T-cell (primary cell): Measurements from ENCODE around the gene OR51B2. TPM values are rescaled to one million over a fixed set of nuclear protein-coding genes. Genes with fewer than 3 reads are reported as not detected.

Source experiments
- ATAC-seq, 4 experiments: fragments of 200-7000 bp in 3 of 4; fragments of 150-1000 bp in 1 of 4; cut with Tn5 transposase; replicated peaks in 1 of 4; 1 replicate in 3 of 4; 2 replicates in 1 of 4; pipeline ENCODE4 v1.10.0; 2021; ENCODE audit warnings: moderate library complexity in 3 of 4, mild to moderate bottlenecking in 2 of 4, moderate number of reproducible peaks in 1 of 4
- CTCF ChIA-PET, 2 donors: fragments of 300-600 bp; sonication (Branson Sonifier 250); formaldehyde crosslinking; loops; one replicate each; lab custom pipeline; 2022; ENCODE audit warnings: antibody characterized with exemption in 2 of 2; lab: Charles Lee
- POLR2A ChIA-PET, 2 donors: fragments of 300-600 bp; sonication (Branson Sonifier 250); formaldehyde crosslinking; loops; one replicate each; lab custom pipeline; 2022; ENCODE audit warnings: antibody characterized with exemption in 2 of 2; lab: Charles Lee
- DNase-seq, 35 experiments: peaks; one replicate each; pipeline versions ENCODE4 v3.0.0 to v3.0.0-alpha.2; 2013 to 2023
- H3K27ac ChIP-seq: one replicate; pipeline ENCODE4 v1.5.1; 2013; ENCODE audit warnings: low read length
- H3K27me3 ChIP-seq, 2 experiments: replicated peaks in 1 of 2; 1 replicate in 1 of 2; 2 replicates in 1 of 2; pipeline versions ENCODE4 v1.6.1 to v1.7.0; 2013; ENCODE audit warnings: low read length in 1 of 2, mixed read lengths in 1 of 2; ENCODE audit not compliant: control insufficient read depth in 2 of 2, insufficient read depth in 2 of 2; ENCODE audit errors: extremely low read depth in 1 of 2
- H3K36me3 ChIP-seq, 2 donors: 1 replicate in 1 of 2; 2 replicates in 1 of 2; pipeline versions ENCODE4 v1.6.1 to v1.7.0; 2013; ENCODE audit warnings: low read length in 1 of 2; ENCODE audit not compliant: control insufficient read depth in 2 of 2, insufficient read depth in 1 of 2; ENCODE audit errors: extremely low read depth in 1 of 2
- H3K4me1 ChIP-seq, 2 experiments: 1 replicate in 1 of 2; 2 replicates in 1 of 2; pipeline versions ENCODE4 v1.6.1 to v1.7.0; 2013; ENCODE audit warnings: low read length in 2 of 2, mixed read lengths in 1 of 2; ENCODE audit not compliant: insufficient read depth in 2 of 2, control insufficient read depth in 1 of 2; ENCODE audit errors: extremely low read depth in 1 of 2
- H3K4me3 ChIP-seq, 2 donors: 1 replicate in 1 of 2; 2 replicates in 1 of 2; pipeline versions ENCODE4 v1.5.1 to v1.7.0; 2013; ENCODE audit warnings: mild to moderate bottlenecking in 2 of 2, low read length in 1 of 2, moderate library complexity in 1 of 2; ENCODE audit not compliant: control insufficient read depth in 1 of 2; ENCODE audit errors: extremely low read depth in 1 of 2
- H3K9me3 ChIP-seq: 2 replicates; pipeline ENCODE4 v1.7.0; 2013
- H3K27ac Mint-ChIP-seq, 2 donors: one replicate each; pipeline ENCODE4 v1.8.0; 2020 to 2021; ENCODE audit warnings: mild to moderate bottlenecking in 2 of 2, mixed read lengths in 2 of 2
- H3K27me3 Mint-ChIP-seq, 2 donors: one replicate each; pipeline ENCODE4 v1.8.0; 2021 to 2022; ENCODE audit warnings: mixed read lengths in 2 of 2
- H3K36me3 Mint-ChIP-seq: one replicate; pipeline ENCODE4 v1.8.0; 2021; ENCODE audit warnings: mixed read lengths
- H3K4me1 Mint-ChIP-seq, 3 donors: one replicate each; pipeline ENCODE4 v1.8.0; 2020 to 2022; ENCODE audit warnings: mixed read lengths in 3 of 3, mild to moderate bottlenecking in 1 of 3
- H3K4me3 Mint-ChIP-seq, 3 donors: one replicate each; pipeline ENCODE4 v1.8.0; 2020 to 2022; ENCODE audit warnings: mild to moderate bottlenecking in 3 of 3, mixed read lengths in 3 of 3, moderate library complexity in 3 of 3
- H3K9me3 Mint-ChIP-seq, 3 donors: one replicate each; pipeline ENCODE4 v1.8.0; 2020 to 2022; ENCODE audit warnings: mixed read lengths in 3 of 3
- WGBS: methylation state at CpG from one replicate; pipeline ENCODE4 v1.1.5; 2013; ENCODE audit warnings: missing lambda C conversion rate; ENCODE audit not compliant: insufficient coverage; 5-methylcytosine and 5-hydroxymethylcytosine counted together
- total RNA-seq, 35 experiments: library from RNA in 6 of 35; stranded (reverse) in 6 of 35; fragments of 120-200 nt in 1 of 35; gene quantifications; one replicate each; pipeline versions ENCODE4 v1.2.1 to v1.2.4 and lab custom pipeline; 2013 to 2026

OR51B2 gene
- total RNA-seq, 5 donors from 2014 or later (not counting 1 experiment from before 2014, with no cell fraction given), result not detected

DNA sequence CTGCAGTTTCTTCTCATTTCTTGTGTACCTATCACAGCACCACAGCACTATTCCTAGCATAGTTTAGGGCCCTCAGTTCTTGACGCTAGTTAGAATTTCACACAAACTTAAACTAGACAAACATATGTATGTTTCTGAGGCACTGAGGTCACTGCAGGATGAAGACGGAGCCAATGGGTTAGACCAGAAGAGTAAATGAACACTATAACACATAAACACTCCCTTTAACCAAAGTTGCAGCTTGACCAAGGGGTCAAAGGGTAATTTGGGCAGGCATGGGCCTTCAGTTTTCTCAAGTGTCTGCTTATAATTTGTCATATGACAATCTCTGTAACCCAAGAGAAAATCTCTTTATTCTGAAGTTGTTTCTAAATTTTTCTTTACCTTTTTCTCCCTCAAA, 41.5 kb downstream of the OR51B2 start:
- Mint-ChIP-seq H3K9me3 (no peaks in the 10 kb centered on the region), H3K36me3 (no peaks in the 10 kb centered on the region), H3K4me1 (no peaks in the 10 kb centered on the region), H3K27ac (no peak overlapping the region), H3K4me3 (no peak overlapping the region), H3K27me3 (peaks cover 1 to 4% of the 10 kb centered on the region in 2 donors)
- POLR2A ChIA-PET, result no interaction called here
- no peak for DNase-seq
- Histone ChIP-seq H3K4me3 (no peak overlapping the region), H3K36me3 (no peaks in the 10 kb centered on the region), H3K27me3 (no peaks in the 10 kb centered on the region), H3K4me1 (no peaks in the 10 kb centered on the region), H3K27ac (no peak overlapping the region), H3K9me3 (no peaks in the 10 kb centered on the region)
- no CpG with 5 or more reads among the region's 2 CpGs for WGBS
- no peak for ATAC-seq
- CTCF ChIA-PET, result interaction anchor here in 1 of 2 donors (0.5 kb wide), 1 partner anchor 50 kb away, joined by 3 read pairs; no protein-coding TSS in a partner anchor

- H3K9me3 Mint-ChIP-seq, result no peaks in the 10 kb centered on the region
- H3K4me3 ChIP-seq, result no peak overlapping the region
- H3K9me3 ChIP-seq, result no peaks in the 10 kb centered on the region
- ATAC-seq (no peak), DNase-seq (no peak)
- H3K4me3 Mint-ChIP-seq, result no peak overlapping the region
- CTCF ChIA-PET, result no interaction called here
- H3K4me1 Mint-ChIP-seq, result no peaks in the 10 kb centered on the region
- peaks cover 1 to 4% of the 10 kb centered on the region in 2 donors for H3K27me3 Mint-ChIP-seq
- H3K27me3 ChIP-seq, result no peaks in the 10 kb centered on the region
- H3K36me3 ChIP-seq, result no peaks in the 10 kb centered on the region
- H3K27ac Mint-ChIP-seq, result no peak overlapping the region
- H3K27ac ChIP-seq, result no peak overlapping the region
- no peaks in the 10 kb centered on the region for H3K36me3 Mint-ChIP-seq
- no peaks in the 10 kb centered on the region for H3K4me1 ChIP-seq
- POLR2A ChIA-PET, result no interaction called here
These were observed 42.5 kb downstream of the OR51B2 start for GRCh38 chr11:5281596-5281995.

DNA sequence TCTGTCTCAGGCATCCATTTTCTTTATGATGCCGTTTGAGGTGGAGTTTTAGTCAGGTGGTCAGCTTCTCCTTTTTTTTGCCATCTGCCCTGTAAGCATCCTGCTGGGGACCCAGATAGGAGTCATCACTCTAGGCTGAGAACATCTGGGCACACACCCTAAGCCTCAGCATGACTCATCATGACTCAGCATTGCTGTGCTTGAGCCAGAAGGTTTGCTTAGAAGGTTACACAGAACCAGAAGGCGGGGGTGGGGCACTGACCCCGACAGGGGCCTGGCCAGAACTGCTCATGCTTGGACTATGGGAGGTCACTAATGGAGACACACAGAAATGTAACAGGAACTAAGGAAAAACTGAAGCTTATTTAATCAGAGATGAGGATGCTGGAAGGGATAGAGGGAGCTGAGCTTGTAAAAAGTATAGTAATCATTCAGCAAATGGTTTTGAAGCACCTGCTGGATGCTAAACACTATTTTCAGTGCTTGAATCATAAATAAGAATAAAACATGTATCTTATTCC, 43.5 kb downstream of the OR51B2 start:
- Mint-ChIP-seq H3K9me3 (no peaks in the 10 kb centered on the region), H3K4me3 (no peak overlapping the region), H3K27ac (no peak overlapping the region), H3K4me1 (no peaks in the 10 kb centered on the region), H3K27me3 (peaks cover 1 to 4% of the 10 kb centered on the region in 2 donors), H3K36me3 (no peaks in the 10 kb centered on the region)
- H3K27ac ChIP-seq, result no peak overlapping the region
- no peaks in the 10 kb centered on the region for H3K4me1 ChIP-seq
- no peak for ATAC-seq
- peak in 2 of 35 experiments; percentile 6 to 58 for DNase-seq
- CTCF ChIA-PET, result no interaction called here
- H3K4me3 ChIP-seq, result no peak overlapping the region
- H3K27me3 ChIP-seq, result no peaks in the 10 kb centered on the region
- no peaks in the 10 kb centered on the region for H3K36me3 ChIP-seq
- WGBS, result 33% methylated on average over 2 of the region's 3 CpGs
- H3K9me3 ChIP-seq, result no peaks in the 10 kb centered on the region
- POLR2A ChIA-PET, result no interaction called here

- no peak for DNase-seq
- Mint-ChIP-seq H3K4me3 (no peak overlapping the region), H3K36me3 (no peaks in the 10 kb centered on the region), H3K4me1 (no peaks in the 10 kb centered on the region), H3K27me3 (peaks cover 0 to 4% of the 10 kb centered on the region in 2 donors), H3K9me3 (no peaks in the 10 kb centered on the region), H3K27ac (no peak overlapping the region)
- Histone ChIP-seq H3K27ac (no peak overlapping the region), H3K4me3 (no peak overlapping the region), H3K27me3 (no peaks in the 10 kb centered on the region), H3K4me1 (no peaks in the 10 kb centered on the region), H3K9me3 (no peaks in the 10 kb centered on the region), H3K36me3 (no peaks in the 10 kb centered on the region)
- POLR2A ChIA-PET, result no interaction called here
- no peak for ATAC-seq
- 79% methylated on average over 3 of the region's 4 CpGs for WGBS
- CTCF ChIA-PET, result no interaction called here
These were observed 44.5 kb downstream of the OR51B2 start for GRCh38 chr11:5279471-5280090.

DNA sequence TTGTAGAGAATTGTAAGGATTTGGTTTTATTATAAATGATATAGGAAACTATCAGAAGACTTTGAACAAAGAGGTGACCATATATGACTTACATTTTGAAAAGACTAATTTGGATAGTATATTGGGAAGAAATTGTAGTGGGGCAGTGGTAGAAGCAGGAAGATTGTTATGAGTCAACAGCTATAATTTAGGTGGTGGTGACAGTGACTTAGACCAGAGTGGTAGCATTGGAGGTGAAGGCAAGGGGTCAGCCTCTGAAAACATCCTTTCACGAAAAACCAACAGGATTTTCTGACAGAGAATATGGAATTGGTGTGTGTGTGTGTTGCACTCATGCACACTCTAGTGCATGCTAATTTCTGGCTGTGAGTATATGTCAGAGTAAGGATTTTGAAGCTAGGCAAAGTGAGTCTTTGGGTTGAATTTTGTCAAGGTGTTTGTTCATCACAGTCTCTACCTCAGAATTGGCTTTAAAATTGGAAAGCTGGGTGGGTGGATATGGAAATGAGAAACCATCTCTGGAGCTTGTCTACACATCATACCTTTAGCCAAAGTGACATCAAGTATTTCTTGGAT, 46.2 kb downstream of the OR51B2 start:
- H3K4me3 ChIP-seq, result no peak overlapping the region
- no peaks in the 10 kb centered on the region for H3K4me1 ChIP-seq
- H3K4me3 Mint-ChIP-seq, result no peak overlapping the region
- no peaks in the 10 kb centered on the region for H3K27me3 ChIP-seq
- H3K27me3 Mint-ChIP-seq, result peaks cover 0 to 4% of the 10 kb centered on the region in 2 donors
- 75% methylated on average over 1 of the region's 1 CpG for WGBS
- no peak for ATAC-seq
- H3K4me1 Mint-ChIP-seq, result no peaks in the 10 kb centered on the region
- POLR2A ChIA-PET, result no interaction called here
- no peaks in the 10 kb centered on the region for H3K9me3 ChIP-seq
- H3K27ac ChIP-seq, result no peak overlapping the region
- H3K9me3 Mint-ChIP-seq, result no peaks in the 10 kb centered on the region
- CTCF ChIA-PET, result interaction anchor here in 1 of 2 donors (0.6 kb wide), 1 partner anchor 67 kb away, joined by 3 read pairs; no protein-coding TSS in a partner anchor
- H3K36me3 ChIP-seq, result no peaks in the 10 kb centered on the region
- H3K27ac Mint-ChIP-seq, result no peak overlapping the region
- DNase-seq, result no peak
- no peaks in the 10 kb centered on the region for H3K36me3 Mint-ChIP-seq

- Histone ChIP-seq H3K27me3 (no peaks in the 10 kb centered on the region), H3K4me3 (no peak overlapping the region), H3K4me1 (no peaks in the 10 kb centered on the region), H3K36me3 (no peaks in the 10 kb centered on the region), H3K9me3 (no peaks in the 10 kb centered on the region), H3K27ac (no peak overlapping the region)
- no peaks in the 10 kb centered on the region for H3K36me3 Mint-ChIP-seq
- ATAC-seq (no peak), DNase-seq (no peak)
- H3K27me3 Mint-ChIP-seq, result no peaks in the 10 kb centered on the region
- CTCF ChIA-PET, result no interaction called here
- POLR2A ChIA-PET, result no interaction called here
- 64% methylated on average over 1 of the region's 2 CpGs for WGBS
- no peak overlapping the region for H3K4me3 Mint-ChIP-seq
- H3K9me3 Mint-ChIP-seq, result no peaks in the 10 kb centered on the region
- no peaks in the 10 kb centered on the region for H3K4me1 Mint-ChIP-seq
- no peak overlapping the region for H3K27ac Mint-ChIP-seq
These were observed 47.4 kb downstream of the OR51B2 start for GRCh38 chr11:5276697-5277096.
